Activated T-cell treated with anti-CD3 and anti-CD28 coated beads for 24 hours (primary cell): ENCODE data around the gene FES.

Experiments used
- DNase-seq: peaks from one replicate; pipeline ENCODE4 v3.0.0-alpha.2; 2020; ENCODE audit warnings: low read depth

FES gene

GRCh38 chr15:90931575-90931827, 47.2 kb downstream of the FES start:
- DNase-seq, result no peak

- DNase-seq, result peak; percentile 87
Measured at GRCh38 chr15:90931828-90932659, 47.7 kb downstream of the FES start, which contains the start of gene HDDC3. Gene HDDC3, minus strand, starts transcription at chr15:90932549. Its CDS starts 9 bp downstream, at chr15:90932540.

- no peak for DNase-seq
Measured at GRCh38 chr15:90932660-90932991, 48.3 kb downstream of the FES start.

DNA sequence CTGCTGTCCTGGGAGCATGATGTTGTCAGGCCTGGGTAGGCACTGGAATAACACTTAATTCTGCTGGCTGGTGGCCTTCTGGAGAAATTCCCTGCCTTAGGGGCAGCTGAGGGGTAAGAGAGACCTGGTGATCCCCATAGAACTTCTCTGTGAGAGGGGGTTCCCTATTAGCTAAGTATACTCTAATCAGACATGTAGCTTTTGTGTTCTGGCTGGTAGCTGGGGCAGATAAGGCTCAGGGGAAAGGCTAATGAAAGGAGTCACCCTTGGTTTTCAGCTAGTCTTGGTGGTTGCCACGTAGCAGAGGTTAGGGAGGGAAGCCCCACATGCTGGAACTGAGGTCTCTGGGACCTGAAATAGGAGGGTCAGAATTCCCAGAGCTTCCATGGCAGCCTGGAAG, 49.0 kb downstream of the FES start:
- no peak for DNase-seq

GRCh38 chr15:90934256-90934948, 50.1 kb downstream of the FES start:
- DNase-seq, result peak; percentile 82

GRCh38 chr15:90934949-90935751, 50.8 kb downstream of the FES start, which contains the start of gene UNC45A:
Gene UNC45A, plus strand, starts transcription at chr15:90935285. Its CDS starts 40 bp downstream, at chr15:90935325.
- DNase-seq, result peak; percentile 94

DNA sequence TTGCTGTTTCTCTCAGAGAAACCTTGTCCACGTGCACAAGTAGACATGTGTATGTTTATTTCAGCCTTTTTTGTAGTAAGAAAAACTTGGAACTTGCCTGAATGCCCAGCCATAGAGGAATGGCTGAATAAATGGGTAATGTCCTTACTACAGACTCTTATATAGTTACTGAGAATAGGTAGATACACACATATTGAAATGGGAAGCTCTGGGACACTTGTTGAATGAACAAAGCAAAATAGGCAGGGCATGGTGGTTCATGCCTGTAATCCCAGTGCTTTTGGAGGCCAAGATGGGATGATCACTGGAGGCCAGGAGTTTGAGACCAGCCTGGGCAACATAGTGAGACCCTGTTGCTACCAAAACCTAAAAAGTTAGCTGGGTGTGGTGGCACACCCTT, 52.5 kb downstream of the FES start:
- DNase-seq, result no peak

DNA sequence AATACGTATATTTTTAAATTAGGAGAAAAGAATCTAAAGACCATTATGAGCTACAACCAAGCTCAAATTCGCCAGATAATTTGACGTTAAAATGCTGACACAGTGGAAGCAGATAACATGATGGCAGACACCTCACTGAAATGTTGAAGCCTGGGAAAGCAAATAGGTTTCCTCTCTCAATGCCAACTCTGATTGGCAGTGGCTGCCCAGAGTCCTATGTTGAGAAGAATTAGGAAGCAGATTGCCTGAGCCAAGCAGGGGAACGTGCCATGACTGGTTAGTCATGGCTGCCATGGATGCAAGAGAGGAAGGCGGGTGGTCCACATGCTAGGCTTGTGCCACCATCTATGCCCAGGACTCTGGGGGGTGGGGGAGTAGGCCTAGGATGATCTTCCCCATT, 54.0 kb downstream of the FES start:
- no peak for DNase-seq

DNA sequence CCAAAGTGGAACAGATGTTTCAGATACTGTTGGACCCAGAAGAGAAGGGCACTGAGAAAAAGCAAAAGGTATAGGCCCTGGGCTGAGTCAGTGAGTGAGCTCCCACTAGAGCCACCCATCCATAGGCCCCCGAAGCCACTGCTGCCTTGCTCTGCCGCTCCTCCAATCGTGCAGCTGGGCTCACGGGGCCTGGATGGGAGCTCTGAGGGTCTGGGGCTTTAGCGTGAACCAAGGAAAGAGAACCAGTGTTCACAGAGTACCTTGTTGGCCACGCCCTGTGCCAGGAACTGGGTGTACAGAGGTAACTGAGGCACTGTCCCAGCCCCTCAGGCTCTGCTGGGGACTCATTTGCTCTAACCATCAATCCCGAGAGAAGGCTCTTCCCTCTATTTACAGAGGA, 55.5 kb downstream of the FES start:
- no peak for DNase-seq

DNA sequence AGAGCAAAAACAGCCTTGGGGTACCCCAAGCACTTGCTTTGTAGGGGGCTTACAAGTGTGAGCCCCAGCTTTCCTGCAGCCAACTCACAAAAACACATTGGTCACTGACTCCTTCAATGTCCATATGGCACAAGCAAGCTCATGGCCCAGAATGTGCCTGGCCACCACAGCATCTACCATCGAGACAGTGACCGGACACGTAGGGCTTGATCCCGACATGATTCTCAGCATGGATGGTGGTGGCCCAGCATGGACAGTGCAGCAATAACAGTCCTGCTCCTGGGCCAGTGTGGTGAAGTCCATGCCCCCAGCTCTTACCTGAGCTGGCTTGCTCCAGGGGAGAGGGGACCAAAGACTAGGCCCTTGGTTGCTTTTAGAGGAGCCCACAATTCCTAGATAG, 56.7 kb downstream of the FES start:
- no peak for DNase-seq

GRCh38 chr15:90942354-90943120, 58.2 kb downstream of the FES start:
- no peak for DNase-seq

DNA sequence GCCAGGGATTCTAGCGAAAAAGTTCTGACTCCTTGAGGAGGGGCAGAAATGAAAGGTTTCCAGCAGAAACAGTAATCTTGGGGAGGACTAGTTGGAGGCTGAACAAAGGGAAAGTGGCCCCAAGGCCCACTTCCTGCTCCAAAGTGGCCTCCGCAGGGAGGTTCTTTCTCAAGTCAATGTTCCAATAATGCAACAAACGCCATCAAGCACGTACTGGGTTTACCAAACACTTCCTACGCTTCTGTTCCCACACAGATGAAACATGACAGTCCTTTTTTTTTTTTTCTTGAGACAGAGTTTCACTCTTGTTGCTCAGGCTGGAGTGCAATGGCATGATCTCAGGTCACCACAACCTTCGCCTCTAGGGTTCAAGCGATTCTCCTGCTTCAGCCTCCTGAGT, 60.8 kb downstream of the FES start:
- DNase-seq, result no peak
